ENCODE measurements around the gene SGCE. TPM values are rescaled to one million over a fixed set of nuclear protein-coding genes. Genes with fewer than 3 reads are reported as not detected.

SGCE gene
- total and polyA plus RNA-seq, 5 experiments from 2014 or later: 0.36 to 2.9 (median 1.8) TPM; not detected in 2

DNA sequence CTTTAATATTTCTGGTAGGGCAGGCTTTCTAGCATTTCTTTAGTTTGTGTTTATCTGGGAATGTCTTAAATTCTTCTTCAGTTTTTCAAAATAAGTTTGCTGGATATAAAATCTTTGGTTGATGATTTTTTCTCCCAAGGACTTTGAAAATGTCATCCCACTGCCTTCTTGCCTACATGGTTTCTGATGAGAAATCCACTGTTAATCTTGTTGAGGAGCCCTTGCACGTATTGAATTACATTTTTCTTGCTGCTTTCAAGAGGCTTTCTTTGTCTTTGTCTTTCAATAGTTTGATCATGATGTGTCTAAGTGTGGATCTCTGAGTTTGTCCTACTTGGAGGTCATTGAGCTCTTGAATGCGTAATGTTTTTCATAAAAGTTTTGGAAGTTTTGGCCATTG lies 80.3 kb downstream of the SGCE start:
- POLR2A ChIA-PET: no interaction called here
- H3K4me3 Mint-ChIP-seq: no peak overlapping the region
- no peaks in the 10 kb centered on the region for H3K27me3 Mint-ChIP-seq
- peaks cover 0 to 2% (median 0%) of the 10 kb centered on the region in 4 donors for H3K4me1 Mint-ChIP-seq
- peaks cover 58 to 89% (median 86%) of the 10 kb centered on the region in 3 donors for H3K36me3 Mint-ChIP-seq
- ATAC-seq (no peak), DNase-seq (no peak)
- H3K9me3 Mint-ChIP-seq: peaks cover 6 to 45% (median 31%) of the 10 kb centered on the region in 9 donors
- H3K27ac Mint-ChIP-seq: no peak overlapping the region

- no peak overlapping the region for H3K27ac Mint-ChIP-seq
- peaks cover 6 to 45% (median 28%) of the 10 kb centered on the region in 9 donors for H3K9me3 Mint-ChIP-seq
- no peak overlapping the region for H3K4me3 Mint-ChIP-seq
- DNase-seq (no peak), ATAC-seq (no peak)
- H3K4me1 Mint-ChIP-seq: peaks cover 0 to 2% (median 0%) of the 10 kb centered on the region in 4 donors
- peaks cover 47 to 82% (median 70%) of the 10 kb centered on the region in 3 donors for H3K36me3 Mint-ChIP-seq
- H3K27me3 Mint-ChIP-seq: no peaks in the 10 kb centered on the region
- POLR2A ChIA-PET: no interaction called here
Observed at GRCh38 chr7:94571816-94572215, 84.1 kb downstream of the SGCE start.

DNA sequence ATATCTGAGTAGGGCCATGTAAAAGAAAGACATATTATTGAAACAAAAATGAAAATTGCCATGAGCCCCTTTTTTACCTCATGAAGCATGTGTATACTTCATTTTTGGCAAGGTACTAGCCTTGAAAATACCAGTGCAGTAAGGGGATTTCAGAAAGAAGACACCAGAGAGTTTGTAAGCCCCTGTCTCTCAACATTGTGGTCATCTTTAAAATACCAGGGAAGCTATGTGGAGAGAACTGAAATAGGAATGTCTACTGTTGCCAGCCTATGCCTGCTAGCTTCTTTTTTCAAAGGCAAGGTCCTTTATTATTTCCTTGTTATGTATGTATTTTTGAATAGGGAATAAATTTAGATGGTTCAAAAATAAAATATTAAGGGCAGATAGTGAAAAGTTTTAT lies 88.5 kb downstream of the SGCE start:
- no peak for DNase-seq
- Mint-ChIP-seq H3K4me1 (no peaks in the 10 kb centered on the region), H3K36me3 (peaks cover 7 to 49% (median 31%) of the 10 kb centered on the region in 3 donors), H3K27me3 (no peaks in the 10 kb centered on the region), H3K4me3 (no peak overlapping the region), H3K9me3 (peaks cover 0 to 9% (median 3%) of the 10 kb centered on the region in 9 donors), H3K27ac (no peak overlapping the region)
- POLR2A ChIA-PET: no interaction called here
- no peak for ATAC-seq

DNA sequence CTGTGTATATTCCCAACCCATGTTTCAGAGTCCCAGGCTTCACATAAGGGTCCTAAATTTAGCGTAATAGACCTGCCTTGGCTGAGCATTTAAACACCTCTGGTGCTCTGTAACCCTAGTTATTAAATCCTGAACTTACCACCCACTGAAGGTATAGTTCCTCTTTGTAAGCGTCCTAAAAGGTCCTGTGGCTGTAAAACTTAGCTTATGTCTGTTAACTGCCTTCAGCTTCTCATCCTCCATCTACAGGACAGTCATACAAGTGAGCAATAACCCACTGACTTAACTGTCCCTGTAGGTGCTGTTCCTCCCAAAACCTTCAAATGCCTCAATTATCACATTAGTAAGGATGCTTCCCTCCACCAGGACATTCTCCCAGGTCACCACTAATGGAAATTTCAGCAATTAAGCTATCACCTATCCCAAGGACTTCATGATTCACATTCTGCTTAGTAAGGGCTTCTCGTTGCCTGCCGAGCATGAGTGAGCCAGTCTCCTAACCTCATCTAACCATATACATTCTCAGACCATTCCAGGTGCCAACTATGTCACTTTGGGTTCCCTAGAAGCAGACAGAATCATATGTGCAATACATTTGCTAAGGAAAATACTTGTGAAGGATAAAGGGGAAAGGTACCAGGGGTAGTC lies 90.6 kb downstream of the SGCE start:
- no peak overlapping the region for H3K4me3 Mint-ChIP-seq
- H3K9me3 Mint-ChIP-seq: peaks cover 0 to 4% (median 0%) of the 10 kb centered on the region in 9 donors
- POLR2A ChIA-PET: no interaction called here
- no peak overlapping the region for H3K27ac Mint-ChIP-seq
- no peaks in the 10 kb centered on the region for H3K4me1 Mint-ChIP-seq
- H3K27me3 Mint-ChIP-seq: no peaks in the 10 kb centered on the region
- DNase-seq (no peak), ATAC-seq (no peak)
- H3K36me3 Mint-ChIP-seq: peaks cover 5 to 38% (median 19%) of the 10 kb centered on the region in 3 donors

GRCh38 chr7:94562525-94562924 lies 93.4 kb downstream of the SGCE start:
- Mint-ChIP-seq H3K36me3 (peaks cover 7 to 28% (median 23%) of the 10 kb centered on the region in 3 donors), H3K4me1 (peaks cover 0 to 3% (median 0%) of the 10 kb centered on the region in 4 donors), H3K27ac (no peak overlapping the region), H3K9me3 (no peaks in the 10 kb centered on the region), H3K4me3 (no peak overlapping the region), H3K27me3 (no peaks in the 10 kb centered on the region)
- ATAC-seq (no peak), DNase-seq (no peak)
- POLR2A ChIA-PET: no interaction called here

- H3K4me3 Mint-ChIP-seq: no peak overlapping the region
- H3K4me1 Mint-ChIP-seq: peaks cover 0 to 7% (median 0%) of the 10 kb centered on the region in 4 donors
- H3K36me3 Mint-ChIP-seq: peaks cover 7 to 29% (median 28%) of the 10 kb centered on the region in 3 donors
- POLR2A ChIA-PET: no interaction called here
- H3K9me3 Mint-ChIP-seq: no peaks in the 10 kb centered on the region
- H3K27me3 Mint-ChIP-seq: no peaks in the 10 kb centered on the region
- no peak for ATAC-seq
- DNase-seq: no peak
- no peak overlapping the region for H3K27ac Mint-ChIP-seq
Observed at GRCh38 chr7:94561841-94562514, 94.0 kb downstream of the SGCE start.

- Mint-ChIP-seq H3K36me3 (peaks cover 7 to 44% (median 36%) of the 10 kb centered on the region in 3 donors), H3K27ac (peak overlapping the region in 1 of 10 donors; percentile 51), H3K4me1 (peaks cover 0 to 19% (median 0%) of the 10 kb centered on the region in 4 donors), H3K4me3 (no peak overlapping the region), H3K27me3 (no peaks in the 10 kb centered on the region), H3K9me3 (no peaks in the 10 kb centered on the region)
- ATAC-seq (no peak), DNase-seq (no peak)
- POLR2A ChIA-PET: no interaction called here
Observed at GRCh38 chr7:94559972-94560371, 96.0 kb downstream of the SGCE start.

GRCh38 chr7:94557215-94557614 lies 98.7 kb downstream of the SGCE start:
- H3K36me3 Mint-ChIP-seq: peaks cover 11 to 65% (median 42%) of the 10 kb centered on the region in 3 donors

DNA sequence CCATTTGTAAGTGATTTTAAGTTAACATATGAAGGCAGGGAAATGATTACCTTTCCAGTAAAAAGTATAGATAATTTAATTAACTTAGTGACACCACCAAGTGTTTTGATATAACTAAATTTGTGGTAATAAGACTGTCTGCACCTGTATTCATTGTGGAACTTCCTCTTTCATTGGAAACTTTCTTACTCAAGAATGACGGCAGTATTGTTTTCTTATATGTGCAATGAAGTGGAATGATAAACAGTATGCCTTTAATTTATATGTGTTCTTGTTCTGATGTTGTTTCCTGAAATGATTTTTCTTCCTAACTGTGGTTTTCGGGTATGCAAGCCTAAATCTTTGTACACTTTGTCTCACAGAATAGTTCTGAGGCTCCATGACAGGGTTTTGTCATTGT lies 99.9 kb downstream of the SGCE start:
- no peak for ATAC-seq
- DNase-seq: no peak
- H3K27ac Mint-ChIP-seq: peak overlapping the region in 1 of 10 donors; percentile 25
- peaks cover 11 to 69% (median 42%) of the 10 kb centered on the region in 3 donors for H3K36me3 Mint-ChIP-seq
- no peaks in the 10 kb centered on the region for H3K9me3 Mint-ChIP-seq
- POLR2A ChIA-PET: no interaction called here
- peak overlapping the region in 1 of 10 donors; percentile 43 for H3K4me3 Mint-ChIP-seq
- peaks cover 0 to 19% (median 0%) of the 10 kb centered on the region in 4 donors for H3K4me1 Mint-ChIP-seq
- no peaks in the 10 kb centered on the region for H3K27me3 Mint-ChIP-seq

More at GRCh38 chr7:94557215-94557614, 98.7 kb downstream of the SGCE start:
- Mint-ChIP-seq H3K9me3 (no peaks in the 10 kb centered on the region), H3K4me1 (peaks cover 0 to 19% (median 0%) of the 10 kb centered on the region in 4 donors), H3K27me3 (no peaks in the 10 kb centered on the region), H3K27ac (peak overlapping the region in 1 of 10 donors; percentile 25), H3K4me3 (no peak overlapping the region)
- DNase-seq (no peak), ATAC-seq (no peak)
- POLR2A ChIA-PET: no interaction called here

DNA sequence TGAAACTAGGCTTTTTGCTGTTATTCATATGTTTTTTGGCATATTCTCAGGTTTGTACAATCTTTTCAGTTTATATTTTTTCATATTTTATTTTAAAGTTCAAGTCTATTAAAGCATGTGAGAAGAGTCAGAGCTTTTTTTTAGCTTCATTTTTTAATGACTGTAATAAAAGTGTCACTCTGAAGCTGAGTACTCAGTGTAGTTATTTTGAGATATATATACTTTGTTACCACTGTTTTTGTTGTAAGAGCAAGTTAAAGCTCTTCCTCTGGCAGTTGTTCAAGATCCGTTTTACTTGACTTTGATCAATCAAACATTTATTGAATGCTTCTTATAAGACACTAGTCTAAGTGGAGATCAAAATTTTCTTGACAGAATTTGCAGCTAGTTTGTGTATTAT lies 108.8 kb downstream of the SGCE start:
- Mint-ChIP-seq H3K27ac (no peak overlapping the region), H3K27me3 (no peaks in the 10 kb centered on the region), H3K36me3 (peaks cover 0 to 52% (median 19%) of the 10 kb centered on the region in 3 donors), H3K9me3 (no peaks in the 10 kb centered on the region), H3K4me3 (no peak overlapping the region), H3K4me1 (no peaks in the 10 kb centered on the region)
- POLR2A ChIA-PET: no interaction called here
- DNase-seq (no peak), ATAC-seq (no peak)

DNA sequence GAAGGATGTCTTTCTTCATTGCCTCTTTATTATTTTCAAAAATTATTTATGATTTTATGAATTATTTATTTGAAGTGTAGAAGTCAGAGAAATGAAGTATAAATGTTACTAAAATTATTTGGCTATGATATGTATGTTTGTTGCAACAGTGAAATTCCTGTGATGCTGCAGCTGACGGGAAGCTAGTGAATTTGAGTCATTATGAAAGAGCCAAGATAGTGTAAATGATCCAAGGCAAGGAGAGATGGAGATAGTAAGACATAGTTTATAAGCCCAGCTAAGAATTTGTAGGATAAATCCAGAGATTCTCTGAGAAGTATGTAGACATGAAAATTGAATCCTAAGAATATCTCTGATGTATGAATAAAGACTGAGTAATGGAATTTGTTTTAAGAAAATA lies 115.5 kb downstream of the SGCE start:
- Mint-ChIP-seq H3K4me3 (no peak overlapping the region), H3K4me1 (no peaks in the 10 kb centered on the region), H3K27ac (no peak overlapping the region), H3K36me3 (peaks cover 0 to 67% (median 20%) of the 10 kb centered on the region in 3 donors), H3K9me3 (no peaks in the 10 kb centered on the region), H3K27me3 (no peaks in the 10 kb centered on the region)
- DNase-seq: no peak
- ATAC-seq: no peak
- POLR2A ChIA-PET: no interaction called here

All from naive thymus-derived CD8-positive, alpha-beta T cell (primary cell).